IMR-90 (cell line): ENCODE measurements around the gene TBC1D10A. TPM values are rescaled to one million over a fixed set of nuclear protein-coding genes. Genes with fewer than 3 reads are reported as not detected.

ENCODE experiments used
- ATAC-seq: fragments of 200-7000 bp; cut with Tn5 transposase; 2 replicates; pipeline ENCODE4 v1.9.1; 2020; ENCODE audit warnings: low read depth, mild to moderate bottlenecking, moderate library complexity
- BruUV-seq: library from RNA; stranded (reverse); fragments of 400-500 nt; replicated peaks from 2 replicates; lab custom pipeline; 2021; lab: Mats Ljungman, UMichigan
- CTCF ChIA-PET: fragments of 300-600 bp; formaldehyde crosslinking; extraction: SDS; loops from one replicate; lab custom pipeline; 2021; ENCODE audit warnings: antibody characterized with exemption; lab: Yijun Ruan, JAX
- POLR2A ChIA-PET: fragments of 300-600 bp; sonication (Branson Sonifier 250); formaldehyde crosslinking; loops from one replicate; lab custom pipeline; 2022; ENCODE audit warnings: antibody characterized with exemption; ENCODE audit not compliant: unreplicated experiment; lab: Charles Lee
- DNase-seq: peaks from one replicate; pipeline ENCODE4 v3.0.0; 2013
- H2AFZ ChIP-seq: replicated peaks from 2 replicates; pipeline ENCODE3; 2013; ENCODE audit warnings: low read length, mild to moderate bottlenecking; ENCODE audit not compliant: poor library complexity
- H2AK5ac ChIP-seq: 2 replicates; pipeline ENCODE4 v1.6.1; 2013; ENCODE audit warnings: low read depth, low read length, inconsistent platforms
- H2AK9ac ChIP-seq: replicated peaks from 2 replicates; pipeline ENCODE3; 2013; ENCODE audit warnings: mild to moderate bottlenecking, low read depth, low read length, moderate library complexity; ENCODE audit not compliant: poor library complexity
- H2BK120ac ChIP-seq: 2 replicates; pipeline ENCODE4 v1.6.1; 2013; ENCODE audit warnings: low read depth, low read length, inconsistent platforms
- H2BK15ac ChIP-seq: 3 replicates; pipeline ENCODE4 v1.6.1; 2013; ENCODE audit warnings: low read depth, low read length, inconsistent platforms
- H2BK20ac ChIP-seq: 2 replicates; pipeline ENCODE4 v1.6.1; 2013; ENCODE audit warnings: low read depth, mild to moderate bottlenecking, inconsistent platforms, low read length, moderate library complexity
- H2BK5ac ChIP-seq: 2 replicates; pipeline ENCODE4 v1.6.1; 2013; ENCODE audit warnings: mild to moderate bottlenecking, low read depth, low read length, inconsistent platforms; ENCODE audit not compliant: poor library complexity, severe bottlenecking
- H3K14ac ChIP-seq: replicated peaks from 2 replicates; pipeline ENCODE4 v1.6.1; 2013; ENCODE audit warnings: low read depth, low read length, inconsistent platforms
- H3K18ac ChIP-seq: 2 replicates; pipeline ENCODE4 v1.6.1; 2013; ENCODE audit warnings: low read depth, low read length, control low read depth
- H3K23ac ChIP-seq: 2 replicates; pipeline ENCODE4 v1.6.1; 2013; ENCODE audit warnings: low read depth, low read length, inconsistent platforms
- H3K27ac ChIP-seq: 2 replicates; pipeline ENCODE4 v1.5.1; 2013; ENCODE audit warnings: mild to moderate bottlenecking, control low read depth, low read length; ENCODE audit not compliant: insufficient read depth
- H3K27me3 ChIP-seq: 2 replicates; pipeline ENCODE4 v1.6.1; 2013; ENCODE audit warnings: low read length; ENCODE audit not compliant: control insufficient read depth, insufficient read depth
- H3K36me3 ChIP-seq: 2 replicates; pipeline ENCODE4 v1.6.1; 2013; ENCODE audit warnings: low read length, mixed read lengths; ENCODE audit not compliant: control insufficient read depth, insufficient read depth
- H3K4ac ChIP-seq: 2 replicates; pipeline ENCODE4 v1.6.1; 2013; ENCODE audit warnings: low read depth, low read length, inconsistent platforms
- H3K4me1 ChIP-seq: 2 replicates; pipeline ENCODE4 v1.6.1; 2013; ENCODE audit warnings: low read length, mixed read lengths; ENCODE audit not compliant: control insufficient read depth, insufficient read depth
- H3K4me2 ChIP-seq: 2 replicates; pipeline ENCODE4 v1.6.1; 2013; ENCODE audit warnings: low read depth, mild to moderate bottlenecking, control low read depth, low read length, moderate library complexity
- H3K4me3 ChIP-seq: 2 replicates; pipeline ENCODE4 v1.5.1; 2013; ENCODE audit warnings: low read depth, mild to moderate bottlenecking, control low read depth, low read length, moderate library complexity; ENCODE audit not compliant: insufficient read depth
- H3K56ac ChIP-seq: 2 replicates; pipeline ENCODE4 v1.6.1; 2013; ENCODE audit warnings: low read length, inconsistent platforms; ENCODE audit not compliant: insufficient read depth; ENCODE audit errors: extremely low read depth
- H3K79me1 ChIP-seq, 2 experiments: 2 replicates each; pipeline ENCODE4 v1.6.1; 2013; ENCODE audit warnings: low read length in 2 of 2, inconsistent platforms in 1 of 2, low read depth in 1 of 2
- H3K9ac ChIP-seq: 2 replicates; pipeline ENCODE4 v1.6.1; 2013; ENCODE audit warnings: low read depth, low read length, control low read depth
- H3K9me1 ChIP-seq: 2 replicates; pipeline ENCODE4 v1.6.1; 2013; ENCODE audit warnings: low read length, inconsistent platforms; ENCODE audit not compliant: insufficient read depth
- H3K9me3 ChIP-seq: 2 replicates; pipeline ENCODE4 v1.6.1; 2013; ENCODE audit warnings: low read length; ENCODE audit not compliant: control insufficient read depth, insufficient read depth
- H4K20me1 ChIP-seq: 2 replicates; pipeline ENCODE4 v1.6.1; 2013; ENCODE audit warnings: low read length, inconsistent platforms; ENCODE audit not compliant: insufficient read depth
- H4K5ac ChIP-seq: 2 replicates; pipeline ENCODE4 v1.6.1; 2013; ENCODE audit warnings: mild to moderate bottlenecking, low read depth, low read length, control low read depth
- H4K8ac ChIP-seq, 2 experiments: 2 replicates each; pipeline ENCODE4 v1.6.1; 2013; ENCODE audit warnings: low read depth in 2 of 2, low read length in 2 of 2, control low read depth in 1 of 2, inconsistent platforms in 1 of 2
- H4K91ac ChIP-seq: 2 replicates; pipeline ENCODE4 v1.6.1; 2013; ENCODE audit warnings: low read depth, low read length, inconsistent platforms; ENCODE audit not compliant: insufficient read depth
- BHLHE40 ChIP-seq: fragments of 150-350 bp; IDR thresholded peaks from 2 replicates; pipeline ENCODE4 v1.6.1; 2016; ENCODE audit warnings: mild to moderate bottlenecking, low read depth, low read length
- CEBPB ChIP-seq: IDR thresholded peaks from 2 replicates; pipeline ENCODE4 v1.6.1; 2012; ENCODE audit warnings: low read depth, low read length, improper control_type of control experiment
- CHD1 ChIP-seq: IDR thresholded peaks from 2 replicates; pipeline ENCODE4 v1.6.1; 2012; ENCODE audit warnings: low read depth, low read length, improper control_type of control experiment
- FOS ChIP-seq: fragments of 150-350 bp; IDR thresholded peaks from 2 replicates; pipeline ENCODE4 v1.6.1; 2016; ENCODE audit warnings: low read depth, low read length
- MAFK ChIP-seq: IDR thresholded peaks from 2 replicates; pipeline ENCODE4 v1.6.1; 2012; ENCODE audit warnings: low read depth, low read length, improper control_type of control experiment
- MAZ ChIP-seq: IDR thresholded peaks from 2 replicates; pipeline ENCODE4 v1.6.1; 2012; ENCODE audit warnings: low read depth, mild to moderate bottlenecking, low read length, improper control_type of control experiment, moderate library complexity, borderline replicate concordance
- MXI1 ChIP-seq: IDR thresholded peaks from 2 replicates; pipeline ENCODE4 v1.6.1; 2012; ENCODE audit warnings: low read depth, mild to moderate bottlenecking, low read length, moderate library complexity, borderline replicate concordance
- NFE2L2 ChIP-seq: fragments of 150-350 bp; IDR thresholded peaks from 2 replicates; pipeline ENCODE4 v1.6.1; 2016; ENCODE audit warnings: low read depth, mild to moderate bottlenecking, low read length
- POLR2A ChIP-seq: IDR thresholded peaks from 2 replicates; pipeline ENCODE4 v1.6.1; 2012; ENCODE audit warnings: mild to moderate bottlenecking, low read depth, low read length
- RAD21 ChIP-seq: IDR thresholded peaks from 2 replicates; pipeline ENCODE4 v1.6.1; 2012; ENCODE audit warnings: low read length, improper control_type of control experiment
- RCOR1 ChIP-seq: IDR thresholded peaks from 2 replicates; pipeline ENCODE4 v1.6.1; 2012; ENCODE audit warnings: mild to moderate bottlenecking, low read length, improper control_type of control experiment; ENCODE audit not compliant: insufficient replicate concordance
- RFX5 ChIP-seq: IDR thresholded peaks from 2 replicates; pipeline ENCODE4 v1.8.0; 2012; ENCODE audit warnings: low read depth, mild to moderate bottlenecking, low read length, moderate library complexity
- SMC3 ChIP-seq: fragments of 150-350 bp; IDR thresholded peaks from 2 replicates; pipeline ENCODE4 v1.6.1; 2016; ENCODE audit warnings: low read depth, mild to moderate bottlenecking, antibody characterized with exemption, low read length, moderate library complexity
- WGBS, 2 experiments: methylation state at CpG; one replicate each; pipeline versions ENCODE4 v1.1.5 to v1.1.7; 2013; ENCODE audit warnings: missing lambda C conversion rate in 2 of 2; ENCODE audit not compliant: insufficient read length in 1 of 2; ENCODE audit errors: extremely low coverage in 2 of 2; 5-methylcytosine and 5-hydroxymethylcytosine counted together
- dilution Hi-C: fragments of 300-500 bp; cut with HindIII; formaldehyde crosslinking; loops from one replicate; pipeline ENCODE4 v1.14.3; 2018; ENCODE audit warnings: low sequenced_read_pairs; ENCODE audit not compliant: unreplicated experiment
- in situ Hi-C: fragments of 300-500 bp; cut with MboI; formaldehyde crosslinking; loops from 3 replicates; pipeline ENCODE4 v1.14.3; 2019; ENCODE audit warnings: low sequenced_read_pairs, inconsistent platforms, mixed read lengths
- intact Hi-C: fragments of 100-400 bp; cut with micrococcal nuclease; formaldehyde crosslinking; loops from 2 replicates; pipeline ENCODE4 v1.10.0; 2022
- polyA plus RNA-seq, 3 experiments: library from polyadenylated mRNA; depleted of rRNA; stranded (reverse); fragments of >200 nt; gene quantifications; 2 replicates each; pipeline ENCODE4 v1.2.3, GENCODE V29; 2012; ENCODE audit warnings: low replicate concordance in 1 of 3
- total RNA-seq: library from RNA; depleted of rRNA; stranded (reverse); fragments of >200 nt; gene quantifications from 2 replicates; pipeline ENCODE4 v1.2.3, GENCODE V29; 2012
- TF ChIP-seq, protein P1 (sequence below): fragments of 150-350 bp; IDR thresholded peaks from 2 replicates; pipeline ENCODE4 v1.6.1; 2016; ENCODE audit warnings: low read depth, mild to moderate bottlenecking, low read length, moderate library complexity, borderline replicate concordance
- TF ChIP-seq, protein P2 (sequence below): conservative IDR thresholded peaks from 2 replicates; pipeline ENCODE4 v1.5.1; 2012; ENCODE audit warnings: mild to moderate bottlenecking, low read depth, low read length, improper control_type of control experiment
- TF ChIP-seq, protein P3 (sequence below): fragments of 150-350 bp; IDR thresholded peaks from 2 replicates; pipeline ENCODE4 v1.6.1; 2017; ENCODE audit warnings: mild to moderate bottlenecking, antibody characterized with exemption, low read length, low read depth

Gene TBC1D10A
- total and polyA plus RNA-seq, 2 of the 4 experiments (the other 2 are of a cell fraction): 16.3 to 33.1 TPM

DNA sequence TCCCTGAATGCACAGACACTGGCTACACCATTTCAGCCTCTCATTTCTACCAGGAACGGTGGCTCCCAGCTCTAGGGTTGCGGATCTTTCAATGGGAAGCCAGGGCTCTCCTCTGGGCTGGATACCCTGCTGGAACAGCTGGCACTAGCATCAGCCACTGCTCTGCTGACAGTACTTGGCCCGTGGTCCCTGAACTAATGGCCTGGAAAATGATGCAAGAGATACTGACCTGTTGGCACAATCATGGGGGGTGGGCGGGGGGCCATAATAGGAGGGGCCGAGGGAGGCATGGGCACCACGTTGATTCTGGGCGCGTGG, 10.7 kb upstream of the TBC1D10A start:
- 0 out of 2 replicates have a peak, but pooled peaks cover 3% of the 10 kb centered on the region for H4K20me1 ChIP-seq
- H4K91ac ChIP-seq: no peak overlapping the region
- H3K4me1 ChIP-seq: no peaks in the 10 kb centered on the region
- peaks cover 11% of the 10 kb centered on the region for H3K9me1 ChIP-seq
- no peak overlapping the region for H2AFZ ChIP-seq
- no peak overlapping the region for H4K5ac ChIP-seq
- no peak overlapping the region for H3K23ac ChIP-seq
- peaks cover 95% of the 10 kb centered on the region for H3K36me3 ChIP-seq
- ChIA-PET POLR2A (interaction anchor here (1.5 kb wide), 1 partner anchor 11 kb away, joined by 3 read pairs; the partner anchor contains the start of gene TBC1D10A), CTCF (no interaction called here)
- no peak overlapping the region for H3K56ac ChIP-seq
- no peak overlapping the region for H3K4me2 ChIP-seq
- no peaks in the 10 kb centered on the region for H3K9me3 ChIP-seq
- no peak for ATAC-seq
- no peak for TF ChIP-seq MXI1
- TF ChIP-seq RCOR1: no peak
- TF ChIP-seq FOS: no peak
- no peak for TF ChIP-seq MAZ
- no peak for TF ChIP-seq RAD21
- no peak for TF ChIP-seq SMC3
- TF ChIP-seq MAFK: no peak
- TF ChIP-seq CHD1: no peak
- TF ChIP-seq NFE2L2: no peak
- no peak for TF ChIP-seq CEBPB
- TF ChIP-seq, protein P1, sequence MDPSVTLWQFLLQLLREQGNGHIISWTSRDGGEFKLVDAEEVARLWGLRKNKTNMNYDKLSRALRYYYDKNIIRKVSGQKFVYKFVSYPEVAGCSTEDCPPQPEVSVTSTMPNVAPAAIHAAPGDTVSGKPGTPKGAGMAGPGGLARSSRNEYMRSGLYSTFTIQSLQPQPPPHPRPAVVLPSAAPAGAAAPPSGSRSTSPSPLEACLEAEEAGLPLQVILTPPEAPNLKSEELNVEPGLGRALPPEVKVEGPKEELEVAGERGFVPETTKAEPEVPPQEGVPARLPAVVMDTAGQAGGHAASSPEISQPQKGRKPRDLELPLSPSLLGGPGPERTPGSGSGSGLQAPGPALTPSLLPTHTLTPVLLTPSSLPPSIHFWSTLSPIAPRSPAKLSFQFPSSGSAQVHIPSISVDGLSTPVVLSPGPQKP: no peak
- TF ChIP-seq POLR2A: no peak
- no peak for TF ChIP-seq RFX5
- no peak for TF ChIP-seq BHLHE40
- TF ChIP-seq, protein P2, sequence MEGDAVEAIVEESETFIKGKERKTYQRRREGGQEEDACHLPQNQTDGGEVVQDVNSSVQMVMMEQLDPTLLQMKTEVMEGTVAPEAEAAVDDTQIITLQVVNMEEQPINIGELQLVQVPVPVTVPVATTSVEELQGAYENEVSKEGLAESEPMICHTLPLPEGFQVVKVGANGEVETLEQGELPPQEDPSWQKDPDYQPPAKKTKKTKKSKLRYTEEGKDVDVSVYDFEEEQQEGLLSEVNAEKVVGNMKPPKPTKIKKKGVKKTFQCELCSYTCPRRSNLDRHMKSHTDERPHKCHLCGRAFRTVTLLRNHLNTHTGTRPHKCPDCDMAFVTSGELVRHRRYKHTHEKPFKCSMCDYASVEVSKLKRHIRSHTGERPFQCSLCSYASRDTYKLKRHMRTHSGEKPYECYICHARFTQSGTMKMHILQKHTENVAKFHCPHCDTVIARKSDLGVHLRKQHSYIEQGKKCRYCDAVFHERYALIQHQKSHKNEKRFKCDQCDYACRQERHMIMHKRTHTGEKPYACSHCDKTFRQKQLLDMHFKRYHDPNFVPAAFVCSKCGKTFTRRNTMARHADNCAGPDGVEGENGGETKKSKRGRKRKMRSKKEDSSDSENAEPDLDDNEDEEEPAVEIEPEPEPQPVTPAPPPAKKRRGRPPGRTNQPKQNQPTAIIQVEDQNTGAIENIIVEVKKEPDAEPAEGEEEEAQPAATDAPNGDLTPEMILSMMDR: no peak
- TF ChIP-seq, protein P3, sequence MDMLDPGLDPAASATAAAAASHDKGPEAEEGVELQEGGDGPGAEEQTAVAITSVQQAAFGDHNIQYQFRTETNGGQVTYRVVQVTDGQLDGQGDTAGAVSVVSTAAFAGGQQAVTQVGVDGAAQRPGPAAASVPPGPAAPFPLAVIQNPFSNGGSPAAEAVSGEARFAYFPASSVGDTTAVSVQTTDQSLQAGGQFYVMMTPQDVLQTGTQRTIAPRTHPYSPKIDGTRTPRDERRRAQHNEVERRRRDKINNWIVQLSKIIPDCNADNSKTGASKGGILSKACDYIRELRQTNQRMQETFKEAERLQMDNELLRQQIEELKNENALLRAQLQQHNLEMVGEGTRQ: no peak
- 93% methylated on average over 3 of the region's 8 CpGs; no CpG with 5 or more reads in 1 of the 2 experiments for WGBS, 2 experiments
- H2BK5ac ChIP-seq: no peak overlapping the region
- H3K27ac ChIP-seq: no peak overlapping the region
- no peak overlapping the region for H3K4ac ChIP-seq
- no TSS peak for BruUV-seq
- H2BK20ac ChIP-seq: no peak overlapping the region
- no peak overlapping the region for H2AK5ac ChIP-seq
- in situ Hi-C loops (no loop called here), dilution Hi-C loops (no loop called here), intact Hi-C loops (no loop called here)
- H3K14ac ChIP-seq: no peak overlapping the region
- H4K8ac ChIP-seq: no peak overlapping the region
- peaks cover 2 to 11% of the 10 kb centered on the region in 2 experiments; a peak in 3 of 4 replicates for H3K79me1 ChIP-seq
- no peak overlapping the region for H3K4me3 ChIP-seq
- H2AK9ac ChIP-seq: no peak overlapping the region
- H3K27me3 ChIP-seq: no peaks in the 10 kb centered on the region
- H2BK15ac ChIP-seq: no peak overlapping the region
- no peak overlapping the region for H3K9ac ChIP-seq
- DNase-seq: no peak
- H2BK120ac ChIP-seq: no peak overlapping the region
- no peak overlapping the region for H3K18ac ChIP-seq
